ENCODE results near the gene PIK3C3. TPM values are rescaled to one million over a fixed set of nuclear protein-coding genes. Genes with fewer than 3 reads are reported as not detected.
A peak's percentile ranks its signal among the peaks of the same experiment; 100 is the strongest.

PIK3C3 gene
- total RNA-seq, 2 donors from 2014 or later = 23.1 to 31.0 TPM

DNA sequence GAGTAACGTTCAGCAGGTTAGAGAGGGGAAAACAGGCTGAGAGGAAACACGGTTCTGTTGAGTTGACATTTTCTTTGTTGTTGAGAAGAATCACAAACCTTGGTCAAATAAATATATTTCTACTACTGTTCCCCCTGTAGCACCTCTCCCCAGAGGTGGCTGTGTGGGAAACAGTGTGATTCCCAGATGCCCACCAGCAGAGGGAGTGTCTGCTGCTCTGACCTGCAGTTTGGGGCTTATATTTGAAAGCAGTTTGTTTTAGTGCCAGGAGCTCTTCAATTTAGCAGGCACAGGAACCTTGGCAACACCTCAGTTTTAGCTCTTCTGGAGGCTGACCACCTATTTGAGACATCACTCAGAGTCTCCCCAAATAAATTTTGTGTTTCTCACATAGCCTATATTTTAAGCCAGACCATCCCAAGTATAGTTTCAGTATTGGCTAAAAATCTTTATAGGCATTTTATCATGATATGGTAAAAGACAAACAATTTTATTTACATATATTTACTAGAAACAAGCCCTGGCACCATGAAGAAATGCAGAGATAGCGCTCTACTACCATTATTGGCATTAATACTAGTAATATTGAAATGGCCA, 75.7 kb downstream of the PIK3C3 start:
- Histone ChIP-seq H3K4me3 (no peak overlapping the region), H3K4me1 (no peaks in the 10 kb centered on the region), H3K27ac (no peak overlapping the region), H3K36me3 (replicated peaks in 1 of 2; ENCODE audit: insufficient read depth in 1 of 2, low read depth in 2 of 2) (no peaks in the 10 kb centered on the region), H3K27me3 (no peaks in the 10 kb centered on the region), H3K9me3 (no peaks in the 10 kb centered on the region)
- no peak for TF ChIP-seq POLR2A (IDR thresholded peaks at IDR 0.05)
- TF ChIP-seq, protein P1, sequence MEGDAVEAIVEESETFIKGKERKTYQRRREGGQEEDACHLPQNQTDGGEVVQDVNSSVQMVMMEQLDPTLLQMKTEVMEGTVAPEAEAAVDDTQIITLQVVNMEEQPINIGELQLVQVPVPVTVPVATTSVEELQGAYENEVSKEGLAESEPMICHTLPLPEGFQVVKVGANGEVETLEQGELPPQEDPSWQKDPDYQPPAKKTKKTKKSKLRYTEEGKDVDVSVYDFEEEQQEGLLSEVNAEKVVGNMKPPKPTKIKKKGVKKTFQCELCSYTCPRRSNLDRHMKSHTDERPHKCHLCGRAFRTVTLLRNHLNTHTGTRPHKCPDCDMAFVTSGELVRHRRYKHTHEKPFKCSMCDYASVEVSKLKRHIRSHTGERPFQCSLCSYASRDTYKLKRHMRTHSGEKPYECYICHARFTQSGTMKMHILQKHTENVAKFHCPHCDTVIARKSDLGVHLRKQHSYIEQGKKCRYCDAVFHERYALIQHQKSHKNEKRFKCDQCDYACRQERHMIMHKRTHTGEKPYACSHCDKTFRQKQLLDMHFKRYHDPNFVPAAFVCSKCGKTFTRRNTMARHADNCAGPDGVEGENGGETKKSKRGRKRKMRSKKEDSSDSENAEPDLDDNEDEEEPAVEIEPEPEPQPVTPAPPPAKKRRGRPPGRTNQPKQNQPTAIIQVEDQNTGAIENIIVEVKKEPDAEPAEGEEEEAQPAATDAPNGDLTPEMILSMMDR (IDR thresholded peaks at IDR 0.05) = peak in 5 of 7 experiments; percentile 14 to 22 (median 21)
- ATAC-seq (no peak), DNase-seq (peak in 1 of 4 donors; percentile 26)
- intact Hi-C loops (cut with DNase I) = no loop called here
- 75 to 79% methylated on average over 3 of the region's 3 CpGs for WGBS, 2 donors

DNA sequence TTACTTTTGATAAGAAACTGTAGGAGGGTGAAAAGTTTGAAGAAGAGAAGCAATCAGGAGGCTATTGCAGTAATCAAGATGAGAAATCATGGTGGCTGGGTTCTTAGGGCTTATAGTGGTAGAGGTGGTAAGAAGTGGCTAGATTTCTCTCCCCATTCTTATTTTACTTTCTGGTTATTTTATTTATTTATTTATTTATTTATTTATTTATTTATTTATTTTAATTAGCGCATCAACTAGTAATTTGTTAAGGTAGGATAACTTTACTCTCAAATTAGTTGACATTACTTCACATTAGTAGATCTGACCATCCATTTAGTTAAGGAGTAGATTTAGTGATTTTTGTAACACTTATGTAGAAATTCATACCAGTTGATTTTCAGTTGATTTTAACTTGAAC, 77.4 kb downstream of the PIK3C3 start:
- DNase-seq (no peak), ATAC-seq (no peak)
- no peak overlapping the region for H3K4me3 ChIP-seq
- 95 to 100% methylated on average over 1 of the region's 1 CpG for WGBS, 2 donors
- peaks cover 0 to 3% of the 10 kb centered on the region in 2 donors for H3K36me3 ChIP-seq (replicated peaks in 1 of 2; ENCODE audit: insufficient read depth in 1 of 2, low read depth in 2 of 2)
- H3K27me3 ChIP-seq = no peaks in the 10 kb centered on the region
- H3K27ac ChIP-seq = no peak overlapping the region
- intact Hi-C loops (cut with DNase I) = no loop called here
- TF ChIP-seq POLR2A (IDR thresholded peaks at IDR 0.05) = no peak
- H3K4me1 ChIP-seq = no peaks in the 10 kb centered on the region
- H3K9me3 ChIP-seq = no peaks in the 10 kb centered on the region

DNA sequence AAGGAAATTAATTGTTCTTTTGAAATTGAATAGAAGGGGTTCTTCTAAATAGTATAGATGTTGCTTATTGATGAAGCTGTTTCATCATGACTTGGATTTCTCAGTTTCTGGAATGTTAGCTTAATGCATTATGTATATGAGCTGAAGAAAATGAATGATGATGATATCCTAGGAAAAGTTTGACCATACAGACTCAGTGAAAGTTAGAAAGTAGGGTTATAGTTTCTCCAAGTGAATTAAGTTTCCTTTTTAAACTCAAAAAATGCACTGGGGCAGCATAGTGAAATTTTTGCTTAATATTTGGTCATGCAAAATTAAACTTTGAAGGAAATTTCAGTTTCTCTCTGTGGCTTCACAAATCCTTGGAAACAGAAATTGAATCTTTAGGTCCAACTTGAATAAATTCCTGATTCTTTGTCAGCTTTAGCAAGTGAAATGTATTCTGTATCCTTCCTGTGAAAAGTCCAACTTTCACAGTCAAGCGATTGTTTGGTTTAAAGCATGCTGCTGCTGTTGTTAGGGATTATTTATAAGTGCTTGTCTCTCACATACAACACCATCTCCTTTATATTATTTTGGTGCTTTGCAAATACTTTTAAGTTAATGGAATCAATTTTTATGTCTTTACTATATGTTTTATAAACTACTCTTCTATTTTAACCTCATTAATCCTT, 78.2 kb downstream of the PIK3C3 start:
- ATAC-seq (no peak), DNase-seq (no peak)
- Histone ChIP-seq H3K4me3 (no peak overlapping the region), H3K36me3 (replicated peaks in 1 of 2; ENCODE audit: insufficient read depth in 1 of 2, low read depth in 2 of 2) (peaks cover 0 to 3% of the 10 kb centered on the region in 2 donors), H3K4me1 (peaks cover 5% of the 10 kb centered on the region), H3K27ac (no peak overlapping the region), H3K9me3 (no peaks in the 10 kb centered on the region), H3K27me3 (no peaks in the 10 kb centered on the region)
- TF ChIP-seq, protein P1 (IDR thresholded peaks at IDR 0.05) = no peak
- no peak for TF ChIP-seq POLR2A (IDR thresholded peaks at IDR 0.05)
- 87 to 90% methylated on average over 1 of the region's 1 CpG for WGBS, 2 donors
- intact Hi-C loops (cut with DNase I) = no loop called here

DNA sequence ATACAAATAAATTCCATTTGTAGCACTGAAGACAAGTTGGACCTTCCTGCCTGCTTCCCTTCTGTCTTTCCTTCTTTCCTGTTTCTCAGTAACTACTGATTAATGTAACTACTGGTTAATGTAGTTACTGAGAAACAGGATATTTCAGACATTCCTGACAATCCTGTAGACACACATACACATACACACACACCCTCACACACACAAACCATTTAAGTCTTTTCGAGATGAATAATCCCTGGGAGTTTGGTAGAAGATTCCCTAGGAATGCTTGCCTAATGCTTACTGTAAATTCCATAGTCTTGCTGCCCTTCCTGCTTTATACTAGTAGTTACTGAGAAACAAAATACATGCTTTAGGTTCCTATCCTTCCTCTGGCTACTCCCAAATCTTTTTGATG, 83.9 kb downstream of the PIK3C3 start:
- intact Hi-C loops (cut with DNase I) = no loop called here
- DNase-seq (peak in 1 of 4 donors; percentile 6), ATAC-seq (peak; percentile 75)
- Histone ChIP-seq H3K4me1 (peaks cover 16% of the 10 kb centered on the region), H3K4me3 (no peak overlapping the region), H3K27me3 (no peaks in the 10 kb centered on the region), H3K9me3 (no peaks in the 10 kb centered on the region), H3K36me3 (replicated peaks in 1 of 2; ENCODE audit: insufficient read depth in 1 of 2, low read depth in 2 of 2) (peaks cover 0 to 5% of the 10 kb centered on the region in 2 donors), H3K27ac (peak overlapping the region in 2 of 4 donors; percentile 24 to 40)
- TF ChIP-seq POLR2A (IDR thresholded peaks at IDR 0.05) = no peak
- TF ChIP-seq, protein P1 (IDR thresholded peaks at IDR 0.05) = no peak
- 56 to 60% methylated on average over 1 of the region's 1 CpG for WGBS, 2 donors

DNA sequence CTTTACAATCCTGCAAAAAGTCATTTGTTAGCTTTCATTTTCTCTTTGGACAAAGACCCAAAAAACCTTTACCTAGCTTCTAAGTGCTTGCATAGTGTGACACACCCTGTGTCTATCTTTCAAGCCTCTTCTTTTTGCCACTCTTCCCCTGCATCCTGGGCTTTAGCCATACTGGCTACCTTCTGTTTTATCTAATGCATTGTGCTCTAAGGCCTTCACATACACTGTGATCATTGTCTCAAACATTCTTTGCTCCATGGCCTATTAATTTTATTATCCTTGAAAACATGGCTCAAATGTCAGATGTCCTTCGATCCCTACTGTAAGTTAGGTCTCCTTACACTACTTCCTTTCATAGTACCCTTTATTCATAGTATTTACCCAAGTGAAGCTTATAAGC, 84.4 kb downstream of the PIK3C3 start:
- Histone ChIP-seq H3K27ac (peak overlapping the region in 1 of 4 donors; percentile 40), H3K9me3 (no peaks in the 10 kb centered on the region), H3K27me3 (no peaks in the 10 kb centered on the region), H3K4me3 (no peak overlapping the region), H3K36me3 (replicated peaks in 1 of 2; ENCODE audit: insufficient read depth in 1 of 2, low read depth in 2 of 2) (peaks cover 0 to 5% of the 10 kb centered on the region in 2 donors), H3K4me1 (peaks cover 16% of the 10 kb centered on the region)
- DNase-seq (no peak), ATAC-seq (no peak)
- TF ChIP-seq POLR2A (IDR thresholded peaks at IDR 0.05) = no peak
- TF ChIP-seq, protein P1 (IDR thresholded peaks at IDR 0.05) = no peak
- 58 to 62% methylated on average over 1 of the region's 1 CpG for WGBS, 2 donors
- intact Hi-C loops (cut with DNase I) = no loop called here
